ENCODE measurements around the gene IDI2.
"Not testable (repeated sequence)": the region's sequence is repeated elsewhere in the genome, so short reads cannot be mapped to it uniquely, and the experiment has no call there.

IDI2 gene

DNA sequence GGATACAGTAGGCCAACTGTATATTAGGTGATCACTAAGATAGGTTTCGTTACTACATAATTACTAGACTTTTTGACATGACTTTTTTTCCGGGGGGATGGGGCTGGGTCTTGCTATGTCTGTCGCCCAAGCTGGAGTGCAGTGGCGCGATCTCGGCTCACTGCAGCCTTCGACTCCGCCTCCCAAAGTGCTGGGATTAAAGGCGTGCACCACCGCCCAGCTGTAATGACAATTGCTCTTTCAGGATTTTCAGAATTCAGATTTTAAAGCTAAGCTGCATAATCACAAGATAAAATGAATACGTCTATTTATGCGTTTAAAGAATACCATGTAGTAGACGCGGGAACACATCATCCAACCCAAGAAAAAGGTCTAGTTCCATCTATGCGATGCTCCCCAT lies 22.3 kb upstream of the IDI2 start:
- Histone ChIP-seq H3K27me3 (ENCODE audit: control insufficient read depth, insufficient read depth, low read length) (no peaks in the 10 kb centered on the region), H3K27ac (ENCODE audit: low read length) (no peak overlapping the region), H3K4me1 (ENCODE audit: control insufficient read depth, insufficient read depth, low read length) (peaks cover 2% of the 10 kb centered on the region; the same call in 1 of the 2 replicates), H3K36me3 (ENCODE audit: control insufficient read depth, insufficient read depth, low read length) (peaks cover 6% of the 10 kb centered on the region; the same call in 1 of the 2 replicates), H3K9me3 (ENCODE audit: control insufficient read depth, insufficient read depth, low read length) (no peaks in the 10 kb centered on the region), H3K4me3 (ENCODE audit: low read length) (peak overlapping the region; percentile 96)
- no peak for DNase-seq (ENCODE audit: low read depth, low spot score)
- WGBS (ENCODE audit: insufficient coverage, insufficient read length), result no CpG with 5 or more reads among the region's 15 CpGs

DNA sequence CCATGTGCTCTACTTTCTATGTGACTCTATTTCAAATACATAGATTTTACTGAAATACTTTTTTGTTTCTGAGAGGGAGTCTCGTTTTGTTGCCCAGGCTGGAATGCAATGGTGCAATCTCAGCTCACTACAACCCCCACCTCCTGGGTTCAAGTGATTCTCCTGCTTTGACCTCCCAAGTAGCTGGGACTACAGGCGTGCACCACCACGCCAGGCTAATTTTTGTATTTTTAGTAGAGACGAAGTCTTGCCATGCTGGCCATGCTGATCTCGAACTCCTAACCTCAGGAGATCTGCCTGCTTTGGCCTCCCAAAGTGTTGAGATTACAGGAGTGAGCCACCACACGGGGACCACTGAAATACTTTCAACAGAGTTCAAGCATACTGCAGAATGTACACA lies 19.8 kb upstream of the IDI2 start:
- H3K4me3 ChIP-seq (ENCODE audit: low read length), result no peak overlapping the region
- H3K4me1 ChIP-seq (ENCODE audit: control insufficient read depth, insufficient read depth, low read length), result peaks cover 2% of the 10 kb centered on the region; the same call in 1 of the 2 replicates

DNA sequence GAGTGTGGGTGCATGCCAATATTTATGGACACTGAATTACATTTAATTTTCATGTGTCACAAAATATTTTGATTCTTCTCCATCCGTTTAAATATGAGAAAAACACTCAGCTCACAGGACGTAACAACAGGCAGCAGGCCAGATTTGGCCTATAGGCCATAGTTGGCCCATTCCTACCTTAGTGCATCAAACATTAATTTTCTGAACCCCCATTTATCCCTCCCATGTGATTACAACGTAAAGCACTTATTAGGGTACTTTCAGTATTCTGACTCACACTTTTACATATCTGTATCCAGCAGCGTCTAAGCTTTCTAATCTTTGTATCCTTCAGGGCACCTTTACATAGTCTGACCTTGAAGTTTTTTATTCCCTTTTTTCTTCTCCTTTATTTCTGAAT lies 19.3 kb upstream of the IDI2 start:
- H3K36me3 ChIP-seq (ENCODE audit: control insufficient read depth, insufficient read depth, low read length), result peaks cover 11% of the 10 kb centered on the region; the same call in 1 of the 2 replicates
- no peak overlapping the region for H3K27ac ChIP-seq (ENCODE audit: low read length)
- no peaks in the 10 kb centered on the region for H3K9me3 ChIP-seq (ENCODE audit: control insufficient read depth, insufficient read depth, low read length)
- H3K27me3 ChIP-seq (ENCODE audit: control insufficient read depth, insufficient read depth, low read length), result no peaks in the 10 kb centered on the region
- H3K4me3 ChIP-seq (ENCODE audit: low read length), result no peak overlapping the region
- no peak for DNase-seq (ENCODE audit: low read depth, low spot score)
- H3K4me1 ChIP-seq (ENCODE audit: control insufficient read depth, insufficient read depth, low read length), result peaks cover 2% of the 10 kb centered on the region; the same call in 1 of the 2 replicates
- no CpG with 5 or more reads among the region's 4 CpGs for whole genome bisulfite sequencing (ENCODE audit: insufficient coverage, insufficient read length)

More for the DNA sequence above, 19.8 kb upstream of the IDI2 start:
- Histone ChIP-seq H3K36me3 (ENCODE audit: control insufficient read depth, insufficient read depth, low read length) (peaks cover 8% of the 10 kb centered on the region; the same call in 1 of the 2 replicates), H3K9me3 (ENCODE audit: control insufficient read depth, insufficient read depth, low read length) (no peaks in the 10 kb centered on the region), H3K27me3 (ENCODE audit: control insufficient read depth, insufficient read depth, low read length) (no peaks in the 10 kb centered on the region), H3K27ac (ENCODE audit: low read length) (no peak overlapping the region)
- DNase-seq (ENCODE audit: low read depth, low spot score), result no peak
- no CpG with 5 or more reads among the region's 6 CpGs for WGBS (ENCODE audit: insufficient coverage, insufficient read length)

DNA sequence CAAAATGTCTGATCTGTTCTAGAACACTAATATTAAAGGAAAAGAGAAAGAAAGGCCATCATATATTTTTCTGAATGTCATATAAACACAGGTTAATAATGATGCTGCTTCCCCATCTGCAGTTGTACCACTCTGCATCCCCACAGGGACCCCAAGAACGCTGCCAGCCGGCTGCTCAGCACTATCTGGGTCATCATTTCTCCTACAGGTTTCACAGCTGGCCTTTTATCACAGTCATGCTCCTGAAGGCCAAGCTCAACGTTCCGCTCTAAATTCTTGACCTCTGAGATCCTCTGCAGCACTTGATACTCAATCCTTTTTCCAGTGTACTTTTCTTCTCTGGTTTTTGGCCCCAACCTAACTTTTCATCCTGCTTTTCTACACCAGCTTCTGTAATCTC lies 18.5 kb upstream of the IDI2 start:
- peaks cover 11% of the 10 kb centered on the region; the same call in 1 of the 2 replicates for H3K36me3 ChIP-seq (ENCODE audit: control insufficient read depth, insufficient read depth, low read length)

DNA sequence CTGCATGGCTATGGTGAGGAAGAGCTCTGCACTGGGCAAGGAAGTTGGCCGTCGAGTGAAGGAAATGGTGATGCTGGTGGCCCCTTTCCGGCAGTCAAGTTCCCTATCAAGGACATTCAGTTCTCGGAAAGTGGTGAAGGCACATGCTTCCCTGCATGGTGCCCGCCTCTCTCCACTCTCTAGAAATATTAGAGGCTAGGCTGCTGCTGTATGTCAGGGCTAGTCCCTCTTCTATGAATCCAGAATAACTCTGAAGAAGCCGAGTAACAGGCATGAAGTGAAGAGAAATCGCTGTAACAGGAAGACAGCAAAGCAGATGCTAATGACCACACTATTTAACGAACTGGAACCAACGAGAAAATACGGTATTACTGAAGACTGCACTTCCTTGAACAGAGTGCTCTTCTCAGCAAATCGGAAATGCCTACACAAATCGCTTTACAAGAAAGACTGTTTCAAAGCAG lies 17.9 kb upstream of the IDI2 start:
- no peaks in the 10 kb centered on the region for H3K27me3 ChIP-seq (ENCODE audit: control insufficient read depth, insufficient read depth, low read length)
- peaks cover 11% of the 10 kb centered on the region for H3K36me3 ChIP-seq (ENCODE audit: control insufficient read depth, insufficient read depth, low read length)
- DNase-seq (ENCODE audit: low read depth, low spot score), result no peak
- peaks cover 2% of the 10 kb centered on the region; the same call in 1 of the 2 replicates for H3K4me1 ChIP-seq (ENCODE audit: control insufficient read depth, insufficient read depth, low read length)
- WGBS (ENCODE audit: insufficient coverage, insufficient read length), result no CpG with 5 or more reads among the region's 12 CpGs
- no peaks in the 10 kb centered on the region for H3K9me3 ChIP-seq (ENCODE audit: control insufficient read depth, insufficient read depth, low read length)
- no peak overlapping the region for H3K27ac ChIP-seq (ENCODE audit: low read length)
- H3K4me3 ChIP-seq (ENCODE audit: low read length), result no peak overlapping the region

More for the DNA sequence above, 18.5 kb upstream of the IDI2 start:
- DNase-seq (ENCODE audit: low read depth, low spot score), result no peak
- H3K27me3 ChIP-seq (ENCODE audit: control insufficient read depth, insufficient read depth, low read length), result no peaks in the 10 kb centered on the region
- H3K27ac ChIP-seq (ENCODE audit: low read length), result no peak overlapping the region
- peaks cover 2% of the 10 kb centered on the region; the same call in 1 of the 2 replicates for H3K4me1 ChIP-seq (ENCODE audit: control insufficient read depth, insufficient read depth, low read length)
- H3K9me3 ChIP-seq (ENCODE audit: control insufficient read depth, insufficient read depth, low read length), result no peaks in the 10 kb centered on the region
- no peak overlapping the region for H3K4me3 ChIP-seq (ENCODE audit: low read length)
- no CpG with 5 or more reads among the region's 4 CpGs for WGBS (ENCODE audit: insufficient coverage, insufficient read length)

DNA sequence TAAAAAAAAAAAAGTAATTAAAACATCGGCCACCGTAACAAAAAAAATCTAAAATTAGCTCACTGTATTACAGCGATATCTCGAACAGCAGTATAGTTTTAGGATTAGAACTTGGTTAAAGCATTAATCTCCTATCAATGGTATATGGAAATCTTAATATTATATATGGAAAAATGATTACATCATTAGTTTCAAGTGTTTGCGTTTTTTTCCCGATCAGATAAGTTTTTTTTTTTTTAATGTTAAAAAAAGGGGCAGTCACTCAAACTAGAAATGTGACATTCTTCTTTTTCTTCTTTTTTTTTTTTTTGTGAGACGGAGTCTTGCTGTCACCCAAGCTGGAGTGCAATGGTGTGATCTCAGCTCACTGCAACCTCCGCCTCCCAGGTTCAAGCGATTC lies 15.9 kb upstream of the IDI2 start:
- no peak overlapping the region for H3K4me3 ChIP-seq (ENCODE audit: low read length)
- no peaks in the 10 kb centered on the region for H3K27me3 ChIP-seq (ENCODE audit: control insufficient read depth, insufficient read depth, low read length)
- no CpG with 5 or more reads among the region's 9 CpGs for WGBS (ENCODE audit: insufficient coverage, insufficient read length)
- H3K36me3 ChIP-seq (ENCODE audit: control insufficient read depth, insufficient read depth, low read length), result peaks cover 11% of the 10 kb centered on the region
- no peaks in the 10 kb centered on the region for H3K9me3 ChIP-seq (ENCODE audit: control insufficient read depth, insufficient read depth, low read length)
- peaks cover 2% of the 10 kb centered on the region; the same call in 1 of the 2 replicates for H3K4me1 ChIP-seq (ENCODE audit: control insufficient read depth, insufficient read depth, low read length)
- H3K27ac ChIP-seq (ENCODE audit: low read length), result no peak overlapping the region
- DNase-seq (ENCODE audit: low read depth, low spot score), result no peak

DNA sequence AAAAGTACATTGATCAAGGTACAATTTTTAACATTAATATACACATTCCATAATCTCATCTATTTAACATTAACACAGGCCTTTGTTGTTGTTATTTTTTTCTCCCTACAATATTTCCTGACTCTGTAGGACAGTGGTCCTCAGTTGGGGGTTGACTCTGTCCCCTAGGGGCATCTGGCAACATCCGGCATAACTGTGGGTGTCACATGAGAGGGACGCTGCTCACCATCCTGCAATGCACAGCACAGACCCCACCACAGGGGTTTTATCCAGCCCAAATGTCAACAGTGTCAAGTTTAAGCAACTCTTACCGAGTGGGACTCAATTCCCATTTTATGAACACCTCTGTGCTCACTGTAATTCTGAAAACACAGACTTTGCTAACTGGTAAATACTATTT lies 14.5 kb upstream of the IDI2 start:
- Histone ChIP-seq H3K9me3 (ENCODE audit: control insufficient read depth, insufficient read depth, low read length) (no peaks in the 10 kb centered on the region), H3K27me3 (ENCODE audit: control insufficient read depth, insufficient read depth, low read length) (no peaks in the 10 kb centered on the region), H3K4me3 (ENCODE audit: low read length) (no peak overlapping the region), H3K4me1 (ENCODE audit: control insufficient read depth, insufficient read depth, low read length) (no peaks in the 10 kb centered on the region), H3K27ac (ENCODE audit: low read length) (no peak overlapping the region), H3K36me3 (ENCODE audit: control insufficient read depth, insufficient read depth, low read length) (peaks cover 11% of the 10 kb centered on the region)
- DNase-seq (ENCODE audit: low read depth, low spot score), result no peak
- WGBS (ENCODE audit: insufficient coverage, insufficient read length), result no CpG with 5 or more reads among the region's 3 CpGs

DNA sequence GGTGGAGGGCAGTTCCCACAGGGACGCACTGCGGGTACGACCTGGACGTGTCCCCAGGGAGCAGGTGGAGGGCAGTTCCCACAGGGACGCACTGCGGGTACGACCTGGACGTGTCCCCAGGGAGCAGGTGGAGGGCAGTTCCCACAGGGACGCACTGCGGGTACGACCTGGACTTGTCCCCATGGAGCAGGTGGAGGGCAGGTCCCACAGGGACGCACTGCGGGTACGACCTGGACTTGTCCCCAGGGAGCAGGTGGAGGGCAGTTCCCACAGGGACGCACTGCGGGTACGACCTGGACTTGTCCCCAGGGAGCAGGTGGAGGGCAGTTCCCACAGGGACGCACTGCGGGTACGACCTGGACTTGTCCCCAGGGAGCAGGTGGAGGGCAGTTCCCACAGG lies 13.1 kb upstream of the IDI2 start:
- not testable (repeated sequence) for H3K4me3 ChIP-seq (ENCODE audit: low read length); DNase-seq (ENCODE audit: low read depth, low spot score); H3K27ac ChIP-seq (ENCODE audit: low read length); H3K4me1 ChIP-seq (ENCODE audit: control insufficient read depth, insufficient read depth, low read length); H3K9me3 ChIP-seq (ENCODE audit: control insufficient read depth, insufficient read depth, low read length); H3K27me3 ChIP-seq (ENCODE audit: control insufficient read depth, insufficient read depth, low read length)
- H3K36me3 ChIP-seq (ENCODE audit: control insufficient read depth, insufficient read depth, low read length), result peaks cover 11% of the 10 kb centered on the region
- no CpG with 5 or more reads among the region's 20 CpGs for WGBS (ENCODE audit: insufficient coverage, insufficient read length)

DNA sequence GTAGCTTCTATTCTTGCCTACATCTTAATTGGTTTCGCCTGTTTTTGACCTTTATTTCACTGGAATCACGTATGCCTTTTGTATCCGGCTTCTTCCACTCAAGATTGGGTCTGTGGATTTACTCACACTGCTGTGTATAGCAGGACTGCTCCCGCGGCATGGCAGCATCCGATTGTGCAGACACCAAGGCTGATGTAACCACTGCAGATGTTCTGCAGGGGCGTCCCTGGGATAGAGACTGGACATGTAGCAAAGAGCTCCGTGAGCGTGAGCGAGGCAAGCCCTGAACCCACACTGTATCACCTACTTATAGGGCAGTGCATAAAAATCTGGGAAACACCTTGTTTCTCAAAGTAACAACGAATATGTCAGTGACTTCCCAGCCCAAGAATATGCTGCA lies 11.4 kb upstream of the IDI2 start:
- peaks cover 4% of the 10 kb centered on the region for H3K36me3 ChIP-seq (ENCODE audit: control insufficient read depth, insufficient read depth, low read length)
- no peaks in the 10 kb centered on the region for H3K9me3 ChIP-seq (ENCODE audit: control insufficient read depth, insufficient read depth, low read length)
- no peak overlapping the region for H3K27ac ChIP-seq (ENCODE audit: low read length)
- DNase-seq (ENCODE audit: low read depth, low spot score), result no peak
- H3K4me3 ChIP-seq (ENCODE audit: low read length), result no peak overlapping the region
- no peaks in the 10 kb centered on the region for H3K4me1 ChIP-seq (ENCODE audit: control insufficient read depth, insufficient read depth, low read length)
- no CpG with 5 or more reads among the region's 11 CpGs for WGBS (ENCODE audit: insufficient coverage, insufficient read length)
- no peaks in the 10 kb centered on the region for H3K27me3 ChIP-seq (ENCODE audit: control insufficient read depth, insufficient read depth, low read length)

DNA sequence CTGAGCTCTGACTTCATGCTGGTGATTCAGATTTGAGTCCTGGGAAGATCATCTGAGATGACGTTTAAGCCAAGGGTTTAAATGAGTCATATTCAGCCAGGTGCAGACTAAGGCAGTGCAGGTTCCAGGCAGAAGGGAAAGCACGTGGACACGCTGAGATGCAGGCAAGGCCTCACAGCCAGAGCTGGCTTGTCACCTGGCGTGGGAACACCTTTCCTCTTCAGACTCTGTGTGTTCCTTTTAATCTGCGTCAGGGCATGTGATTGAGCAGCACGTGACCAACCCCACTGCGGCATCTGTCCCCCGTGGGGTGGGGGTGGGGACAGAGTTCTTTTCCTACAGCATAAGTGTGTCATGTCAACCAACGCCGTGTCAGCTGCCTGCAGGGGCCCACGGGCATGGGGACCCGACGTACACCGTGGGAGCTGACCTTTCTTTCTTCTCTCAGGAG lies 10.7 kb upstream of the IDI2 start:
- H3K4me3 ChIP-seq (ENCODE audit: low read length), result no peak overlapping the region
- no peaks in the 10 kb centered on the region for H3K27me3 ChIP-seq (ENCODE audit: control insufficient read depth, insufficient read depth, low read length)
- no peak overlapping the region for H3K27ac ChIP-seq (ENCODE audit: low read length)
- H3K9me3 ChIP-seq (ENCODE audit: control insufficient read depth, insufficient read depth, low read length), result no peaks in the 10 kb centered on the region
- no peaks in the 10 kb centered on the region for H3K4me1 ChIP-seq (ENCODE audit: control insufficient read depth, insufficient read depth, low read length)
- WGBS (ENCODE audit: insufficient coverage, insufficient read length), result no CpG with 5 or more reads among the region's 14 CpGs
- peaks cover 4% of the 10 kb centered on the region for H3K36me3 ChIP-seq (ENCODE audit: control insufficient read depth, insufficient read depth, low read length)
- DNase-seq (ENCODE audit: low read depth, low spot score), result no peak

DNA sequence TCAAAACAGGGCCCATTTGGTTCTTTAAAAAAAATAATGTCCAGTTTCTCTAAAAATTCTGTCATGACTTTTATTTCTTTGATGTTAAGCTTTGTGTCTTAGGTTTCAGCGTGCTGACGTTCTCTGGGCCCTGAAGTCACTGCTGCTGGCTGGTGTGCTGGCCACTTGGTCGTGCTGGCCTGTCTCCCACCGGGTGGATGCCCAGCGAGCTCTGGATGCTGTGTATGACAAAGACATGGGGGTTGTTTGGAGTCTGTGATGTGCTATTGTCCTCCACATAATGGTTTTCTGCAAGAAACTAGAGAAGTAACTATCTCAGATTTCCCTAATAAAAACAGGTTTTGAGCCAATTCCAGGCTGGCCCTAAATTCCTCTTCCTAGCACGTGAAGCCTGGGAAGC lies 9.5 kb upstream of the IDI2 start:
- Histone ChIP-seq H3K9me3 (ENCODE audit: control insufficient read depth, insufficient read depth, low read length) (no peaks in the 10 kb centered on the region), H3K4me3 (ENCODE audit: low read length) (no peak overlapping the region), H3K27ac (ENCODE audit: low read length) (no peak overlapping the region), H3K27me3 (ENCODE audit: control insufficient read depth, insufficient read depth, low read length) (no peaks in the 10 kb centered on the region), H3K4me1 (ENCODE audit: control insufficient read depth, insufficient read depth, low read length) (no peaks in the 10 kb centered on the region), H3K36me3 (ENCODE audit: control insufficient read depth, insufficient read depth, low read length) (peaks cover 1% of the 10 kb centered on the region)
- DNase-seq (ENCODE audit: low read depth, low spot score), result no peak
- no CpG with 5 or more reads among the region's 6 CpGs for WGBS (ENCODE audit: insufficient coverage, insufficient read length)
